HG02678 (cell line): ENCODE results near the gene PRRC2A.
"Not testable (repeated sequence)": the region's sequence is repeated elsewhere in the genome, so short reads cannot be mapped to it uniquely, and the experiment has no call there.

Source experiments
- ATAC-seq: cut with Tn5 transposase; IDR thresholded peaks from one replicate; pipeline ENCODE4 v1.9.1; 2021; ENCODE audit warnings: mild to moderate bottlenecking, moderate library complexity; ENCODE audit not compliant: unreplicated experiment

PRRC2A gene

DNA sequence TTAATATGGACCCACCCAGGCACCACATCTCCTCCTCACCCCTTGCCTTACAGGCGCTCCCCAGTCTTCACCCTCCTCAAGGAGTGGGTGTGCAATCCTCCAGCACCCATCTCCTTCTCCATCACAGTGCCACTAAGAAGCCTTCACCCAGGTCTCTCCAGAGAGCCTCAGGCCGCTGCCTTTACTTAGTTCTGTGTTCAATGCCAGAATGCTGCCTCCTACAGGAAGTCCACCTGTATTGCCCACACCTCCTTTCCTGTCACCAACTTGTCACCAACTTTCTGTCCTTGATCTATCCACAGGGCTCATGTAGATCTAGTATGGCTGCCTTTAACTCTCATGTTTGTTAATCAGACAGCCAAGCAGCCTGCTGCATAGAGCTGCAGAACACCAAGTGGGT is 35.0 kb upstream of the PRRC2A start:
- ATAC-seq, result no peak

DNA sequence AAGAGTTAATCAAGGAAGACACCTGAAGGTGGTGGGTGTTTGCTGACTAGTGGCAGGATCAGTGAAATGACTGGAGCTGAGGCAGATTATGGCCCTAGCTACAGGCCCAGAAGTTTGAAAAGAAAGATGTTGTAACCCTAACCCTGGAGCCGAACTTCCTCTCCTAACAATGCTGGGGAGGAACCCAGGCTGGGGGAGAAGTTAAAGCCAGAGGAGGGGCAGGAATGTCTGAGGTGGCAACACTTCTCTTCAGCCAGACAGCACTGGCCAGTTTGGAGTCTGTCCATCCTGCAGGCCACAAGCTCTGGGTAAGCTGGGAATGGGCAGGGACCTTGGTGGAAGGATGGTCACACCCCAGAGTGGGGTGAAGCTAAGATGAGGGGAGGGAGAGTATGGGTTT is 34.5 kb upstream of the PRRC2A start, which contains the start of gene LST1:
LST1 (plus strand) TSS at position 270 of the 400 bp plus-strand sequence. CDS start 1,023 bp downstream, outside the sequence.
- no peak for ATAC-seq

DNA sequence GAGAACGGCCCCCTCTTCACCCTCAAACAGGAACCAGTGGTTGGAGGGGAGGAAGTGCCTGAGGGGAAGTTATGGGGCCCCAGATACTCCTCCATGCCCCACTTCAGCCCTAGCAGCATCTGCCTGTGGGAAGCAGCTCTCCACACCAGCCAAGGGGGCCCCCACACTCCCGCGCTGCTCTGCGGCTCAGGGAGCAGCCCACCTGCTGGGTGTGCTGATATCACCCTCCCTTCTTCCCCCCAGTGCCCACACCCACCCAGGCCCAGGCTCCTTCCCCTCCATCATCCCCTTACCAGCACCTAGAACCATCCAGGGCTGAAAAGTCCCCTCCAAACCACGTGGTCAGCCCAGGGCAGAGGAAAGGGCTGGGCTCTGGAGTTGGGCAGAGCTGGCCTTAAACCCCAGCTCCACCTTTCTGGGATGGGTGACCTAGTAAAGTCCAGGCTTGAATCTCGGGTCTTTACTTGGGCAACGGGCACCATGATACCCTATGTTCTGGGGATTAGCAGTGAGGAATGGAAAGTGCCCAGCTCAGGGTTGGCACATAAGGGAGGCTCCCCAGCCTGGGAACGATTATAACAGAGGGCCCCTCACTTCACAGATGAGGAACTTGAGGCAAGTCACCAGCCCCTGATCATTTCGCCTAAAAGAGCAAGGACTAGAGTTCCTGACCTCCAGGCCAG is 33.8 kb upstream of the PRRC2A start:
- ATAC-seq, result no peak

DNA sequence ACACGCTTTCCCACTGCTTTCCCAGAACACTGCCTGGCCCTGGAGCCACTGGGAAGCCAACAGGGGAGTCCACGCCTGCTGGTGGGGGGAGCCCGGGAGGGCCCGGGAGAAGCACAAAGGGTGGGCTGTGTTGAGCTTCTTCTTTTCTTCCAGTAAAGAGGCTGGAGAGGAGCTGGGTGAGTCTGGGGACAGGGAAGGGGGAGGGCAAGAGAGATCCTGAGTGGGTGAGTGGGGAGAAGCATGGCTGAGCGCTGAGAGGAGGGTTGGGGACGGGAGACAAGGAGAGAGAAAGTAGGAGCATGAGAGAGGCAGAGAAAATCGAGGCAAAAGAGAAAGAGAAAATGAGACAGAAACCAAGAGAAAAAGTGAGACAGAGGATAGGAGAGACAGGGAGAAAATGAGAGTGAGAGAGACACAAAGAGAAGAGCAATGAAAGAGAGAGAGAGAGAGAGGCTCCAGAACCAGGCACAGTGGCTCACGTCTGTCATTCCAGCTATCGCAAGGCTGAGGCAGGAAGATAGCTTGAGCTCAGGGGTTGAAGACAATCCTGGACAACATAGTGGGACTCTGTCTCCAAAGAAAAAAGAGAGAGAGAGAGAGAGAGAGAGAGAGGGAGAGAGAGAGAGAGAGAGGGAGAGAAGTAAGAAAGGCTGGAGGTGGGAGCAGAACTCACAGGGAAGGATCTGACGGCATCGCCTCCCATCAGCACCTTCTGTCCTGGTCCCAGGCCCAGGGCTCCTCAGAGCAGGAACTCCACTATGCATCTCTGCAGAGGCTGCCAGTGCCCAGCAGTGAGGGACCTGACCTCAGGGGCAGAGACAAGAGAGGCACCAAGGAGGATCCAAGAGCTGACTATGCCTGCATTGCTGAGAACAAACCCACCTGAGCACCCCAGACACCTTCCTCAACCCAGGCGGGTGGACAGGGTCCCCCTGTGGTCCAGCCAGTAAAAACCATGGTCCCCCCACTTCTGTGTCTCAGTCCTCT is 32.4 kb upstream of the PRRC2A start:
- no peak for ATAC-seq

DNA sequence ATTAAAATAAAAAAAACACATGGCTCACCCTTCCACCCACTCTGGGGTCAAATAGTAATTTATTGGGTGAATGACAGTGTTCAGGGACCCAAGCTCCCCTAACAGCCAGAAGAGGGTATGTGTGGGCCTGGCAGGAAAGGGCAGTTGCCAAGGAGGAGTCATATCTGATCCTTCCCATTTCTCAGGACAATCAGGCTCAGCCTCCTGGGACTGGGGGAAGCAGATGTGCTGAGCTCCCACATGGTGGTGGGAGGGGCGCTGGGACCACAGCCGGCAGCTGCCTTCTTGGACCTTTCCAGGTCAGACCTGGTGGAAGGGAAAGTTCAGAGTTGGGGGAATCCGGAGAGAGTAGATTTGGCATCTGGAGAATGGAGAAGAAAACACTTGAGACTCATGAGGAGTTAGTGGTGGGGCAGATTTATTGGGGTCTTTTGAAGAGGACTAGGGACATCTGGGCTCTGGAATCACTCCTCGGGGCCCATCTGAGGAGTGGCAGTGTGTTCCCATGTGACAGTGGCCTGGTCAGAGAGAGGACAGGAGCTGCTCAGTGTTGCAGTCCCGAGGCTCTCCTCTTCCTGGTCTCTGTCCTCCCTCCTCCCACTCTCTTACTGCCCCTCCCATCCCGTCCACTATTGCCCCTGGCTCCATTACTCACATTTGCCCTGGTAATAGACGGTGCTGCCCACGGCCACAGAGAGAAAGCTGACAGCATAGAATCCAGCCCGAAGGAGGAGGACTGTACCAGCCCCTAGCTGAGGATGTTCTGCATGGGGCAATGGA is 31.5 kb upstream of the PRRC2A start:
- ATAC-seq, result no peak

DNA sequence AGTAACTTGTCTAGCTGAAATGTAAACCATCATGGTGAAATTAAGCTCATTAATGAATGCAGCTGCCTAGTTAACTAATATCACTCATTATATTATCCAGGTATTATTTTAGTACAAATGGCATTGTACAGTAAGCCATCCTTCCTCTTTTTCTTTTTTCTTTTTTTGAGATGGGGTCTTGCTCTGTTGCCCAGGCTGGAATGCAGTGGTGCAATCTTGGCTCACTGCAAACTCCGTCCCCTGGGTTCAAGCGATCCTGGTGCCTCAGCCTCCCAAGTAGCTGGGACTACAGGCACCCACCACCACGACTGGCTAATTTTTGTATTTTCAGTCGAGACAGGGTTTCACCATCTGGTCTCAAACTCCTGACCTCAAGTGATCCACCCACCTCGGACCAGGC is 29.8 kb upstream of the PRRC2A start:
- ATAC-seq, result not testable (repeated sequence)

DNA sequence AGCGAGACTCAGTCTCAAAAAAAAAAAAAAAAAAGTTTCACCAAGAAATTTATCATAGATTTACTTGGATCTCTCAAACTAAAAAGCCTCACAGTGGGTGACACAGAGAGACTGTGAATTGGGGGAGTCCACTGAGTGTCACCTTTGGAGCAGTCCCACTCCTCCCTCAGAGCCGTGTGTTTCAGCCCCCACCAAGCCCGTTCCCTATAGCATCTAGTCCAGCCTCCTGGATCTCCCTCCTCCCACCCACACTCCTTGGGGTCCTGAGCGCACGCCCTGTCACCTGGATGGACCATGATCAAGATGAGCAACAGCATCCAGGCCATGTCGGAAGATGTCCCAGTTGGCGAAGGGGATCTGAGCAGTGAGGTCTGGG is 28.1 kb upstream of the PRRC2A start:
- no peak for ATAC-seq

DNA sequence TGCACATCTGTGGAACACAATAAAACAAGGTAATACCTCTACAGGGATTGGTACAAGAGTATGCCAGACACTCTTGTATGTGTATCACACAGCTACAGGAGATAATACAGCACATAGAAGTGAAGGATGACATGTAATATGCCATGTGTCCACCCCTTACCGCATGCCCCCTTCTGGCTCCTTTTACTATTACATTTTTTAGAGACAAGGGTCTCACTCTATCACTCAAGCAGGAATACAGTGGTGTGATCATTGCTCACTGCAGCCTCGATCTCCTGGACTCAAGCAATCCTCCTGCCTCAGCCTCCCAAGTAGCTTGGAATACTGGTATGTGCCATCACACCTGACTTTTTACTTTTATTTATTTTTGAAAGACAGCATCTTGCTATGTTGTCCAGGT is 23.5 kb upstream of the PRRC2A start:
- no peak for ATAC-seq

DNA sequence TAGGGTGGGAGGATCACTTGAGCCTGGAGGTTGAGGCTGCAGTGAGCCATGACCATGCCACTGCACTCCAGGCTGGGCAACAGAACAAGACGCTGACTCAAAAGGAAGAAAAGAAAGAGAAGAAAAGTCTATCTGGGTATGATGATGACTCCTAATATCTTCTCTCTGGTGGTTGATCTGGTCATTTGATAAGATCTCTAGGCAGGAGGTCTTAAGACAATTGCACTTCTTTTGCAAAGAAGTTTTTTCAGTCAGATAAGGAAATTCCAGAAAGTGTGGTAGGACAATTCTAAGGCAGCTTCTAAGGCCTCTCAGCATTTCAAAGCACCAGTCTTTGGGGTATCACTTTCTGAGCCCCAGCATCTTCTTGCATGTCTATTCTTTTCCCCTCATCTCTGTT is 13.2 kb upstream of the PRRC2A start:
- no peak for ATAC-seq

DNA sequence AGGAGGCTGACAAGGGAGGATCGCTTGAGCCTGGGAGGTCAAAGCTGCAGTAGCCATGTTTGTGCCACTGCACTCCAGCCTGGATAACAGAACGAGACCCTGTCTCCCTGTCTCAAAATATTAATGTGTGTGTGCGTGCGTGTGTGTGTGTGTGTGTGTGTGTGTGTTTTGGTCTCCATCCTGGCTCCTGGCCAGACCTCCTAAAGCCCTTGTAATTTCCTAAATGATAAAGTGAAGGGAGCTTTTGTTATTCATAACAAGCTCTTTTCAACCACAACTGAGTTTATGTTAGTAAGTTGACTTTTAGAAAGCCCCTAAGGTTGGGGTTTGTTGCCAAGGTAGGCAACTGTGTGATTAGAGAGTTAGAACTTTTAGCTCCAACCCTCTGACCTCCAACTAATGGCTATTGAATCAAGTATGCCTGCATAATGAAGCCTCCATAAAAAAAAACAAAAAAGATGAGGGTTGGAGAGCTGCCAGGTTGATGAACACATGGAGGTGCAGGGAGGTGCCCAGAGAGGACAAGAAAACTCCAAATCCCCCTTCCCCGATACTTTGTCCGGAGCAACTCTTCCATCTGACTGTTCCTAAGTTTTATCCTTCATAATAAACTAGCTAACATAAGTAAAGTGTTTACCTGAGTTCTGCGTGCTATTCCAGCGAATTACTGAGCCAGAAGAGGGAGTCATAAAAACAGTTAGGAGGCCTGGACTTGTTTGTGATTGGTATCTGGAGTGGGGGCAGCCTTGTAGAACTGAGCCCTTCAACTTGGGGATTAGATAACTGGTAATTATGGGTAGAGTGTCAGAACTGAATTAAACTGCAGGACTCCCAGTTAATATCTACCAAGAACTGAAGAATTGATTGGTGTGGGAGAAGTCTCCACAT is 10.8 kb upstream of the PRRC2A start:
- ATAC-seq, result no peak

DNA sequence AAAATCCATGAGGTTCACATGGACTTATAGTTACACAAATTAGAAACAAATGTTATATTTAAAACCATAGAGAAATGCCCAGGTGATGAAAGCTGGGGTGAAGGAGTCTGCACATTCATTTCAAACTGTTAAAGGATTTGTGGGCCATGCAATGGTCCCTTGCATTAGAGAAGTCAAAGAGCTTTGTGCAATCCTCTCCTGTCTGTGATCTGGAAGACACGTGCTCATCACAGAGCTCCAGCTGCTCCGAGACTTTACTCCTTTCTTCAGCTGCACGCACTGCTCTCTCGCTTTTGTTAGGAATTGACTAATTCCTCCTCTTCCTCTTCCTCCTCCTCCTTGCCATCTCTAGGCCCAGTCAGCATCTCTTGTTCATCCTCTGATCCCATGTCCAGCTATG is 9.5 kb upstream of the PRRC2A start:
- ATAC-seq, result no peak

DNA sequence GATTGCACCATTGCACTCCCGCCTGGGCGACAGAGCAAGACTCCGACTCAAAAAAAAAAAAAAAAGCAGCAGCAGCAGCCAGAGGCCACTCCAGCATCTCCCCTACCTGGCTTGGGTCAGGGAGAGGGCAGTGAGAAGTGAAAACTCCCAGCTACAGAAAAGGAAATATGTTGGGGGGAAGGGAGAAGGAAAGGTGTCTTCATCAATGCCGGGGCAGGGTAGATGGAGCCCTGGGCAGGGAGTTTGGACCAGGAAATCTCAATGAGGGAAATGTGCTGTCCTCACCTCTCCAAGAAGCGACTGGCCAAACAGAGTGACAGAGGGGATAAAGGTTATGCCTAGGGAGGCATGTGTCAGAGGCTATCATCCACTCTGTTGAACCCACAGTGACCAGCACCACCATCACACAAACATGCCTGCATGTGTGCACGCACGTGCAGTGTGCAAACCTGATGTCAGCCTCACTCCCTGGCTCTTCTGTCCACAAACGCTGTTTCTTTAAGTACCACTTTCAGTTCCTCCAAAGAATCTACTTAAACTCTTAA is 6.4 kb upstream of the PRRC2A start:
- no peak for ATAC-seq

DNA sequence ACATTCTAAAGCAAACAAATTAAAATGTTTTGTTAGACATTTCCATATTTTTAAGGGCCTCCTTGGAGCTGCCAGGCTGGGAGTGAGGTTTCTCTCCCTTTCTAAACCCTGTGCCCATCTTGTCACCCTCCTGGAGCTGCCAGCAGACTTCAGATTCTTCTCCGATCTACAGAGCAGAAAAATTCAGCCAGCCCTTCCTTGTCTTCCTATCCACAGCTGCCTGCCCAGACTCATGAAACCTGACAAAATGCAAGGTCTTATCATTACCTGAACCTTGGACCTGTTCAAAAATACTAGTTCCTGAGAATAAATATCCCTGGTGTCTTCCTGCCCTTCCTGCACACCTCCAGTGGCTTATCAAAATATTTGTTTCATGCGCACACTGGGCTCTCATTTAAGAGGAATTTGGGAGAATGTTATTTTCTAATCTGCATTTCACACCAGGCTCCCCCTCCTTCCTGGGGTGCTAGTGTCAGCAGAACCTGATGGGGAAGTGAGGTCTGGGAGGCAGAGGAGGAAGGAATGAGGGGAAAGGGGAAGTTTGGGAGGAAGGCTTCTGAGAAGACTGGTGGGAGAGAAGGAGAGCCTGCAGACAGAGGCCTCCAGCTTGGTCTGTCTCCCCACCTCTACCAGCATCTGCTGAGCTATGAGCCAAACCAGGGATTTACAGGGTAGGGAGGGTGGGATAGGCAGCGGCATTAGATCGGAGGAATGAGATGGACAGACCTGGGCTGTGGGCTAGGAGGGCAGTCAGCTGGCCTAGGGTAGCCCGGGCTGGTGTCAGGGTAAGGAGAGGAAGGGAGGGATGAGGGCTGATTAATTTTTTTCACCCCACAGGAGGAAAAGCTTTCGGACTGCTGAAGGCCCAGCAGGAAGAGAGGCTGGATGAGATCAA is 5.6 kb upstream of the PRRC2A start, which contains the start of gene AIF1:
AIF1 (plus strand) TSS at position 551 of the 895 bp plus-strand sequence; CDS start at position 647, 96 bp downstream.
- no peak for ATAC-seq

DNA sequence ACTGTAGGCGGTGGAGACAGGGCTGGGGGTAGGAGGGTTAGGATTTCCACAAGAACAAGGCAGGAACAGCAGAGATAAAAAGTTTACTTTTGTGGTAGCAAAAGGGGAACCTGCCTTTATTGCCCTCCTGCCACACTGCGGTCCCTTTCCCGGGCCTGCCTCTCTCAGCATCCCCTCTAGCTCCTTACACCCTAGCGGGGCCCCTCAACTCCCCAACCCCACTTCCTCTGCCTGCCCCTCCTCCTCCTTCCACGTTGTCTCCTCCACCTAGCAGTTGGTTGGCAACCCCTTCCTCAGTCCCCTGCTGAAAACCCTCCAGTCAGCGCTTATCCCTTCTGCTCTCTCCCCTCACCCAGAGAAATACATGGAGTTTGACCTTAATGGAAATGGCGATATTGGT is 4.8 kb upstream of the PRRC2A start:
- ATAC-seq, result no peak

DNA sequence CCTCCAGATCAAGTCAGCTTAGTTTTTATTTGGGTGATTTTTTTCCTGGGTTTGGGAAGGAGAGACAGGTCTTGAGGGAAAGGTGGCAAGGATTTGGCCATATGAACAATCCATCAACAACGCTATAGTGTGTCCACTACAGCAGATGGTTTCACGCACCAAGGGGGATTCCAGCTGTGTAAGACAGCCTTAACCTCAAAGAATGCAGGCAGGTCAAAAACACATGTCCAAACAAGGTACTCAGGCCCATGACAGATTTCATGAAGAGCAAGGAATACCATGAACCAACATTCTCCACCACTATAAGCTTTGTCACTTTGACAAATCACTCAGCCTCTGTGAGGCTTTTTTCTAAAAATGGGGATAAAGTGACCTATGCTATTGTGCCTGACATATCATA is 3.5 kb upstream of the PRRC2A start:
- ATAC-seq, result no peak

DNA sequence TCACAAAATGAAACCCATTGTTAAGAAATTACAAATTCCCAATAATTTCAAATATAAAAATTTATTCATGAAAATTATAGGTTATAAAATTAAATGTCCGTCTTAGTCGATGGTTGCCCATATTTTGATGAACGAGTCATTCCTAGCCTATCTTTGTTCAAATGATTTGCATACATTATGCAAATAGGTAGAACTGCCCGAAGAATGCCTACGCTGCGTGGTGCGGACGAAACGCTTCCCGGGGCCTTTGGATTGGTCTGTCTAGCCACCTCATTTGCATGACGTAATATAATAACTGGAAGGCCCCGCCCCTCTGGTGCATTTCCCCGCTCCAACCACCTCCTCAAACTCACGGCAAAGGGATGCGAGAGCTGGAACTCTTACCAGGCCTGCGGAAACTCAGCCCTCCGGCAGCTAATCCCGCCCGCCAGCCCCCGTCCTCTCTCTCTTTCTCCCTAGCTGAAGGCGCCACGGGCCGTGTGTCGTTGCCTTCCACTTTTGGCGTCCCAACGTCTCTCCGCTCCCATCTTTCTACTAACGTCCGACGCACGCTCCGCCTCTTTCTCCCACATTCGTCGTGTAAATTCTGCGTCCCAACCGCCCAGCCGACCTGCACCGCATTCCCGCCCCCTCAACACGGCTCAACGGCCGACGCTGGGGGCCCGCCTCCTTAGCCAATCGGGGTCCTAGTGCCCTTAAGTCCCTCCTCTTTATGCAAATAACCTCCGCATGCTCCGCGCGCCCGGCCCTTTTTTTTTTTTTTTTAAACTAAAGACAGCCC is 520 bp upstream of the PRRC2A start:
- peak; percentile 86 for ATAC-seq

DNA sequence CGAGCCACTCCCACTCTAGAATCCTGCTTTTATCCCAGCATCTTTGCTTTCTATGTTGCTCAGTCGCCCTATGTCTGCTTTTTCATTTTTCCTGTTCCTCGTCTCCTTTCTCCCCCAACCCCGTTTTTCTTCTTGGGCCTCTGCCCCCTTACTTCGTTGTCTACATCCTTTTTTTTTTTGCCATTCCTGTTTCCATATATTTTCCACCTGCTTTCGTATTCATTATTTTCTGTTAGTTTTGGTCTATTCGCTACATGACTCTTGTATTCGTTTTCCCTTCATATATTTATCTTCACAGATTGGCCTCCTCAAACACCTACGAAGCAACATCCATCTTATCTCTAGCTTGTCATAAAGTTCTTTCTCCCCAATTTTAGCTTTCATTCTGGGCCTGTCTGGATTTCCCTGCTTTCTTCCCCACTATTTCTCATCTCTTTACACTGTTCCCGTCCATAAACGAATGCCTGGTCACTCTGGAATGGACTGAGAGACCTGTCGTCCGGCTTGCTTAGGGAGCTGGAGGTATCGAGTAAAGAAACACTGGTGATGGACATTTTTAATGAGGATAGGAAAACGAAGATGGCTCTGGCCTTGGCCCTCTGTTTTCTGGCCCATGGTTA is 915 bp downstream of the PRRC2A start:
- ATAC-seq, result no peak

DNA sequence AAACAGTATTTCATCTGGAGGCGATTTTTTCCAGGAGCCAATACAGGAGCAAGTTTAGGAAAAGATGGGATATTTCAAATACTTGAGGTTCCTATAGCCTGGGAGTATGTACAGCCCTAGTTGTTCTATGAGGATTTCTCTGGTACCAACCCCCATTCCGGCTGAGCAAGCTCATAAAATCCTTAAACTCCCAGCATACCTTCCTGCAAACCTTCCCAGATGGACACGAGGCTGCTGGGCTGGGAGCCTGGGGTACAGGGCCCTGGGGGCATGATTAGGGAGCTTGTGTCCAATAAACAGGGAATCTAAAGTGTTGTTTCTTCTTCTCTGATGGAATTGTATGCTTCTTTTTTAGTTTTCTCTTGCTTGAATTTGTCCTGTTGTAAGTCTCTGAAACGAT is 1.5 kb downstream of the PRRC2A start:
- ATAC-seq, result no peak
